Breast epithelium (tissue), 4 donors: ENCODE results near the gene SETBP1. TPM values are rescaled to one million over a fixed set of nuclear protein-coding genes. Genes with fewer than 3 reads are reported as not detected.

ENCODE experiments used
- DNase-seq, 2 donors: peaks; one replicate each; pipeline ENCODE4 v3.0.0-alpha.2; 2019; ENCODE audit warnings: low spot score in 2 of 2
- H3K27ac ChIP-seq, 2 donors: fragments of 200-600 bp; sonication (generic) in 1 of 2; one replicate each; pipeline ENCODE4 v1.5.1; 2016 to 2019; ENCODE audit warnings: mild to moderate bottlenecking in 1 of 2
- H3K27me3 ChIP-seq, 2 donors: fragments of 200-600 bp; sonication (generic) in 1 of 2; one replicate each; pipeline versions ENCODE4 v1.5.1 to v1.6.0; 2017 to 2019; ENCODE audit warnings: control low read depth in 1 of 2, mild to moderate bottlenecking in 1 of 2
- H3K36me3 ChIP-seq: fragments of 200-600 bp; one replicate; pipeline ENCODE4 v1.5.1; 2019
- H3K4me1 ChIP-seq, 2 donors: fragments of 200-600 bp; sonication (generic); one replicate each; pipeline ENCODE4 v1.5.1; 2016 to 2019; ENCODE audit warnings: control low read depth in 1 of 2
- H3K4me3 ChIP-seq, 3 donors: fragments of 200-600 bp; sonication (generic); 1 replicate in 2 of 3; 2 replicates in 1 of 3; pipeline ENCODE4 v1.5.1; 2016 to 2019; ENCODE audit warnings: mild to moderate bottlenecking in 3 of 3, moderate library complexity in 2 of 3
- H3K9me3 ChIP-seq, 2 donors: fragments of 200-600 bp; sonication (generic) in 1 of 2; one replicate each; pipeline ENCODE4 v1.5.1; 2016 to 2019; ENCODE audit warnings: control low read depth in 1 of 2
- POLR2A ChIP-seq: fragments of 450-650 bp; IDR thresholded peaks from one replicate; pipeline ENCODE4 v1.6.1; 2016; ENCODE audit warnings: antibody characterized with exemption, mild to moderate bottlenecking, moderate library complexity
- POLR2AphosphoS5 ChIP-seq, 3 donors: sonication (generic); formaldehyde crosslinking; IDR thresholded peaks; one replicate each; pipeline ENCODE4 v1.6.1; 2017; ENCODE audit warnings: antibody characterized with exemption in 3 of 3
- intact Hi-C: fragments of 100-400 bp; cut with DNase I; formaldehyde crosslinking; loops from one replicate; pipeline ENCODE4 v1.15.1; 2023; ENCODE audit warnings: low total_unique reads
- total RNA-seq, 3 donors: library from RNA; depleted of rRNA; stranded (reverse); fragments of >200 nt; gene quantifications; one replicate each; pipeline ENCODE4 v1.1.0, GENCODE V29; 2016
- TF ChIP-seq, protein P1 (sequence below), 3 donors: fragments of 450-650 bp; IDR thresholded peaks; one replicate each; pipeline ENCODE4 v1.5.1; 2016 to 2017; ENCODE audit warnings: antibody characterized with exemption in 3 of 3, mild to moderate bottlenecking in 3 of 3, moderate library complexity in 3 of 3

The SETBP1 gene
- total RNA-seq, 3 donors from 2014 or later: 26.2 to 40.1 (median 37.0) TPM

DNA sequence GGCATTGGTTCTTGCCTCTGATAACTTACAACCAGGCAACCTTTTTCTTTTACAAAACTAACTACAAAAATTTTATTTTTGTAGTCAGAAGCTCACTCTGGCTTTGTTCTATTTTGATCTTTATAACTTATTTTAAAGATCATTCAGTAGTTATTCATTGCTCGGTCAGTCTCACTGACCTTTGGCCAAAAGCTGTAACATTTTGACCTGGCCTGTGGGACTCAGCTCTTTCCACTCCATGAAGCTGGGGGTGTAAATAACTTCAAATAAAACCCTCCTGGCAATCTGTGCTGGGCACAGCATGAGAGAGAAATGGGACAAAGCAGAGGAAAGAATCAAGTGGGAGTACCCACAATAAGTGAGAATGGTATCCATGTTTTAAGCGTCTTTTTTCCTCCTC, 380.7 kb downstream of the SETBP1 start:
- no peak for DNase-seq
- TF ChIP-seq, protein P1, sequence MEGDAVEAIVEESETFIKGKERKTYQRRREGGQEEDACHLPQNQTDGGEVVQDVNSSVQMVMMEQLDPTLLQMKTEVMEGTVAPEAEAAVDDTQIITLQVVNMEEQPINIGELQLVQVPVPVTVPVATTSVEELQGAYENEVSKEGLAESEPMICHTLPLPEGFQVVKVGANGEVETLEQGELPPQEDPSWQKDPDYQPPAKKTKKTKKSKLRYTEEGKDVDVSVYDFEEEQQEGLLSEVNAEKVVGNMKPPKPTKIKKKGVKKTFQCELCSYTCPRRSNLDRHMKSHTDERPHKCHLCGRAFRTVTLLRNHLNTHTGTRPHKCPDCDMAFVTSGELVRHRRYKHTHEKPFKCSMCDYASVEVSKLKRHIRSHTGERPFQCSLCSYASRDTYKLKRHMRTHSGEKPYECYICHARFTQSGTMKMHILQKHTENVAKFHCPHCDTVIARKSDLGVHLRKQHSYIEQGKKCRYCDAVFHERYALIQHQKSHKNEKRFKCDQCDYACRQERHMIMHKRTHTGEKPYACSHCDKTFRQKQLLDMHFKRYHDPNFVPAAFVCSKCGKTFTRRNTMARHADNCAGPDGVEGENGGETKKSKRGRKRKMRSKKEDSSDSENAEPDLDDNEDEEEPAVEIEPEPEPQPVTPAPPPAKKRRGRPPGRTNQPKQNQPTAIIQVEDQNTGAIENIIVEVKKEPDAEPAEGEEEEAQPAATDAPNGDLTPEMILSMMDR (IDR thresholded peaks at IDR 0.05): no peak
- TF ChIP-seq POLR2A: no peak
- no peak for TF ChIP-seq POLR2AphosphoS5 (IDR thresholded peaks at IDR 0.05)
- Histone ChIP-seq H3K36me3 (no peaks in the 10 kb centered on the region), H3K27ac (no peak overlapping the region), H3K27me3 (no peaks in the 10 kb centered on the region), H3K4me3 (no peak overlapping the region), H3K4me1 (no peaks in the 10 kb centered on the region), H3K9me3 (no peaks in the 10 kb centered on the region)
- intact Hi-C loops: no loop called here

DNA sequence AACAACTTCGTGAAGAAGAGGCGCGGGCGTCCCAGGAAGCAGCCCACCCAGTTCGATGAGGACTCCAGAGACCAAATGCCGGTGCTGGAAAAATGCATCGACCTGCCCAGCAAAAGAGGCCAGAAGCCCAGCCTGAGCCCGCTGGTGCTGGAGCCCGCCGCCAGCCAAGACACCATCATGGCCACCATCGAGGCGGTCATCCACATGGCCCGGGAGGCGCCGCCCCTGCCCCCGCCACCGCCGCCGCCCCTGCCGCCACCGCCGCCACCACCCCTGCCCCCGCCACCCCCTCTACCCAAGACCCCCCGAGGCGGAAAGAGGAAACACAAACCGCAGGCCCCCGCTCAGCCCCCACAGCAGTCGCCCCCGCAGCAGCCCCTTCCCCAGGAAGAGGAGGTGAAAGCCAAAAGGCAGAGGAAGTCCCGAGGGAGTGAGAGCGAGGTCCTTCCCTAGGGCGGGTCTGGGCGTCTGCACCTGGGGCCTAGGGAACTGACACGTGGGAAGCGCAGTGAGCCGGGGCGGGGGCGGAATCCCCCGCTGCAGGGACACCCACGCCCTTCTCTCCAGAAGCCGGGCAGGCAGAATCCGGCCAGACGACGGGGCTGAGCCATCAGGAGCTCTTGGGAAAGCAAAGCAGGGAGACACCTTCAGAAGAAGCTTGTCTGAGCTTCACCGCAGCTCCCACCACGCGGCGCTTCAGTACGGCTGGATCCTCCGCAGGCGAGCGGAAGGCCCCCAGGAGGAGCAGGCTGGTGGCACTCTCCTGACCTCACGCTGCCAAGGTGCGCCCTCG, 382.8 kb downstream of the SETBP1 start:
- Histone ChIP-seq H3K27ac (no peak overlapping the region), H3K4me3 (no peak overlapping the region), H3K4me1 (no peaks in the 10 kb centered on the region), H3K36me3 (no peaks in the 10 kb centered on the region), H3K9me3 (no peaks in the 10 kb centered on the region), H3K27me3 (no peaks in the 10 kb centered on the region)
- no peak for DNase-seq
- intact Hi-C loops: no loop called here
- TF ChIP-seq, protein P1 (IDR thresholded peaks at IDR 0.05): no peak
- TF ChIP-seq POLR2A: no peak
- TF ChIP-seq POLR2AphosphoS5 (IDR thresholded peaks at IDR 0.05): no peak

DNA sequence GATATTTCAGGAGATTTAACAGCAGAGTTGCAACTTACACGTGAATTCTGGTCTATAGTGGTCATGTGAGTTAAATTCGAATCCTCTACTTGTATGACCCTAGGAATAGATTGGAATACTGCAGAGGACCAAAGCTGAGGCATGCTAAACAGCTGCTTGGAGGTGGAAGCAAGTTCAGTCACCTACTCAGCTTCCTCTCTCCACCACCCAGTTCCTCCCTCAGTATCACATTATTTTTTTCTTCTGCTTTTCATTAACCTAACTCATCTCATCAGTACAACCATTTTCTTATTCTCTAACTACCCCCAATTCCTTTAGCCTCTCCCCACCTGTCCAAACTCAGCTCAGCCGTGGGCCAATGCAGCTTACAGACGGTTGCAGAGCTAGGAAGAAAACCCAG, 385.5 kb downstream of the SETBP1 start:
- Histone ChIP-seq H3K27ac (no peak overlapping the region), H3K4me1 (no peaks in the 10 kb centered on the region), H3K9me3 (no peaks in the 10 kb centered on the region), H3K27me3 (no peaks in the 10 kb centered on the region), H3K4me3 (no peak overlapping the region), H3K36me3 (no peaks in the 10 kb centered on the region)
- TF ChIP-seq, protein P1 (IDR thresholded peaks at IDR 0.05): no peak
- TF ChIP-seq POLR2A (no peak), POLR2AphosphoS5 (IDR thresholded peaks at IDR 0.05) (no peak)
- intact Hi-C loops: loop anchor here (5.0 kb wide), 1 partner anchor 571 kb away; no protein-coding TSS in a partner anchor
- no peak for DNase-seq

DNA sequence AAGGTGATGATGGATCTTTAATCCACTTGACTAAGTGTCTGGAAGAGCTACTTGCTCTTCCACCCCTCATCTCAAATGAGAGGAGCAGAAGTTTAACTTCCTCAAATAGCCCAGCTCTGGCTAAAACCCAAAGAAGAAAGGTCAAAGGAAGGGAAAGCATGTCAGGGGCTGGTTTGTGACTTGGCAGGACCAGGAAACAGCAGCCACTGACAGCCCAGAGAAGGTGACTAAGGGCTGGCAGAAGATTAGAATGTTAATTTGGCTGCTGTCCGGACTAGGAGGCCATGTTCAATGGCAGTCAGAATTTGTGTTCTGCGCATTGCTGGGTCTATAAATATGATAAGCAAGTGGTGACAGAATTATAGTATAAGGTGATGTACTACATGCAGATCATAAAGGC, 386.2 kb downstream of the SETBP1 start:
- H3K36me3 ChIP-seq: no peaks in the 10 kb centered on the region
- TF ChIP-seq, protein P1 (IDR thresholded peaks at IDR 0.05): no peak
- TF ChIP-seq POLR2AphosphoS5 (IDR thresholded peaks at IDR 0.05): no peak
- no peak for TF ChIP-seq POLR2A
- no peak overlapping the region for H3K27ac ChIP-seq
- H3K27me3 ChIP-seq: no peaks in the 10 kb centered on the region
- H3K4me1 ChIP-seq: no peaks in the 10 kb centered on the region
- intact Hi-C loops: loop anchor here (5.0 kb wide), 1 partner anchor 570 kb away; no protein-coding TSS in a partner anchor
- no peaks in the 10 kb centered on the region for H3K9me3 ChIP-seq
- no peak for DNase-seq
- no peak overlapping the region for H3K4me3 ChIP-seq

DNA sequence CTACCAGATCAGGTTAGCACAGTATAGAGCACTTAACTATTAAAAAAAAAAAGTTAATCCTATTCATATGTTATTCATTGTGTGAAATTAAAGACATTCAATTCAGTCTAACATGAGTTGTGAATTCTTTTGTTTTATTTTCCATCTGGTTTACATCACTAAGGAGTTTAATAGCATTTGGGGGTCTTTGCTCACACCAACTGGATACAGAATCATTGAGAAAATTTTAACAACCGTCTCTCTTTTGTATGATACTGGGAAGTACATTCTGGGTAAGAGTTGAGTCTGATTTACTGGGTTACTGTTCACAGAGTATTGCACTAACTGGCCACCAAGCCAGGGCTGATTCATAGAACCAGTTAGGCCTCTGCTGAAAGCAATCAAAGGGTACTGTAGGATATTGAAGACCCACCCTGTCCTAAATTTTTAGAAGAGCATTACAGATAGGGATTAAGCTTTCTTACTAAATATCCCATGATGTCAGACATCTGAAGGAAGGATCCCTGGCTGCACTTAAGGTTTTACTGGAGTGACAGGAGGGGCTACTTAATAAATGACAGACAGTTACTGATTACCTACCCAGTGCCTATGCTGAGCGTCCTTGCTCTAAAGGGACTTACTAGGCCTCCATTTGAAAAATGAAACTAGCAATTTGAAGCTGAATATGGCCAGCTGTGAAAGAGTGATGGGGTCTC, 387.9 kb downstream of the SETBP1 start:
- TF ChIP-seq, protein P1 (IDR thresholded peaks at IDR 0.05): no peak
- no peak for TF ChIP-seq POLR2A
- no peak for TF ChIP-seq POLR2AphosphoS5 (IDR thresholded peaks at IDR 0.05)
- Histone ChIP-seq H3K4me3 (no peak overlapping the region), H3K27me3 (no peaks in the 10 kb centered on the region), H3K4me1 (no peaks in the 10 kb centered on the region), H3K9me3 (no peaks in the 10 kb centered on the region), H3K27ac (no peak overlapping the region), H3K36me3 (no peaks in the 10 kb centered on the region)
- intact Hi-C loops: loop anchor here (5.0 kb wide), 1 partner anchor 569 kb away; no protein-coding TSS in a partner anchor
- DNase-seq: no peak
